HG03108 (cell line): ENCODE results near the gene ZNF766.
"Not testable (repeated sequence)": the region's sequence is repeated elsewhere in the genome, so short reads cannot be mapped to it uniquely, and the experiment has no call there.

Source experiments
- ATAC-seq: cut with Tn5 transposase; IDR thresholded peaks from one replicate; pipeline ENCODE4 v1.9.1; 2021; ENCODE audit warnings: moderate library complexity; ENCODE audit not compliant: unreplicated experiment

Gene ZNF766

GRCh38 chr19:52269338-52270261, at the start of gene ZNF766:
Gene ZNF766, plus strand, starts transcription at chr19:52269587. Its CDS starts 27 bp downstream, at chr19:52269614.
- peak; percentile 85 for ATAC-seq

- ATAC-seq, result no peak
Observed at GRCh38 chr19:52219611-52220010, 49.8 kb upstream of the ZNF766 start.

- no peak for ATAC-seq
Observed at GRCh38 chr19:52221031-52221430, 48.4 kb upstream of the ZNF766 start.

GRCh38 chr19:52221831-52222375, 47.5 kb upstream of the ZNF766 start:
- no peak for ATAC-seq

- no peak for ATAC-seq
Observed at GRCh38 chr19:52224211-52224610, 45.2 kb upstream of the ZNF766 start.

GRCh38 chr19:52226652-52227051, 42.7 kb upstream of the ZNF766 start:
- ATAC-seq, result no peak

- ATAC-seq, result no peak
Observed at GRCh38 chr19:52227196-52227940, 42.0 kb upstream of the ZNF766 start.

GRCh38 chr19:52227980-52228379, 41.4 kb upstream of the ZNF766 start:
- no peak for ATAC-seq

GRCh38 chr19:52229524-52229923, 39.9 kb upstream of the ZNF766 start:
- no peak for ATAC-seq

- ATAC-seq, result no peak
Observed at GRCh38 chr19:52230685-52231084, 38.7 kb upstream of the ZNF766 start.

GRCh38 chr19:52231154-52231910, 38.1 kb upstream of the ZNF766 start:
- ATAC-seq, result no peak

- no peak for ATAC-seq
Observed at GRCh38 chr19:52234406-52234805, 35.0 kb upstream of the ZNF766 start.

GRCh38 chr19:52237197-52237596, 32.2 kb upstream of the ZNF766 start:
- no peak for ATAC-seq

GRCh38 chr19:52237771-52238400, 31.5 kb upstream of the ZNF766 start:
- ATAC-seq, result no peak

- no peak for ATAC-seq
Observed at GRCh38 chr19:52244021-52244420, 25.4 kb upstream of the ZNF766 start.

GRCh38 chr19:52248241-52248640, 21.1 kb upstream of the ZNF766 start:
- ATAC-seq, result no peak

GRCh38 chr19:52258426-52258825, 11.0 kb upstream of the ZNF766 start:
- ATAC-seq, result no peak

GRCh38 chr19:52265556-52265955, 3.8 kb upstream of the ZNF766 start:
- not testable (repeated sequence) for ATAC-seq

GRCh38 chr19:52270266-52270885, 989 bp downstream of the ZNF766 start:
- no peak for ATAC-seq

- ATAC-seq, result no peak
Observed at GRCh38 chr19:52273301-52273700, 3.9 kb downstream of the ZNF766 start.
